Measurements from ENCODE around the gene GATM.

GATM gene

GRCh38 chr15:45332694-45333093 lies 45.6 kb downstream of the GATM start:
- no peaks in the 10 kb centered on the region for H3K9me2 ChIP-seq (replicated peaks; ENCODE audit: low read depth, low read length)
- no peaks in the 10 kb centered on the region for H3K36me3 ChIP-seq (ENCODE audit: insufficient read depth, low read length)
- H3K79me2 ChIP-seq (ENCODE audit: insufficient read depth, low read length) = no peaks in the 10 kb centered on the region
- H3F3A ChIP-seq (ENCODE audit: low read depth) = no peaks in the 10 kb centered on the region
- H2AFZ ChIP-seq (ENCODE audit: low read length) = no peak overlapping the region
- no peak for TF ChIP-seq CTCF (conservative IDR thresholded peaks at IDR 0.05; ENCODE audit: low read length)
- TF ChIP-seq EZH2phosphoT487 (IDR thresholded peaks at IDR 0.05; ENCODE audit: borderline replicate concordance) = no peak
- peaks cover 15% of the 10 kb centered on the region for H3K4me1 ChIP-seq (ENCODE audit: insufficient read depth, low read length, poor library complexity, severe bottlenecking)
- no peaks in the 10 kb centered on the region for H3K27me3 ChIP-seq (ENCODE audit: insufficient read depth, low read length, poor library complexity, severe bottlenecking)
- H3K9ac ChIP-seq (ENCODE audit: low read depth, low read length, poor library complexity, severe bottlenecking) = no peak overlapping the region
- no peaks in the 10 kb centered on the region for H4K20me1 ChIP-seq (ENCODE audit: insufficient read depth, low read length, poor library complexity, severe bottlenecking)
- no peak overlapping the region for H3K4me3 ChIP-seq (ENCODE audit: low read length, poor library complexity, severe bottlenecking)
- H3K9me3 ChIP-seq (ENCODE audit: insufficient read depth, low read depth, low read length) = no peaks in the 10 kb centered on the region
- no peak overlapping the region for H3K4me2 ChIP-seq (ENCODE audit: low read depth, low read length, poor library complexity, severe bottlenecking)

- peaks cover 11% of the 10 kb centered on the region for H3K4me1 ChIP-seq (ENCODE audit: insufficient read depth, low read length, poor library complexity, severe bottlenecking)
- no peaks in the 10 kb centered on the region for H3K36me3 ChIP-seq (ENCODE audit: insufficient read depth, low read length)
- no peak for TF ChIP-seq CTCF (conservative IDR thresholded peaks at IDR 0.05; ENCODE audit: low read length)
- TF ChIP-seq EZH2phosphoT487 (IDR thresholded peaks at IDR 0.05; ENCODE audit: borderline replicate concordance) = no peak
- H3F3A ChIP-seq (ENCODE audit: low read depth) = no peaks in the 10 kb centered on the region
- no peaks in the 10 kb centered on the region for H3K79me2 ChIP-seq (ENCODE audit: insufficient read depth, low read length)
- no peaks in the 10 kb centered on the region for H3K27me3 ChIP-seq (ENCODE audit: insufficient read depth, low read length, poor library complexity, severe bottlenecking)
- no peak overlapping the region for H2AFZ ChIP-seq (ENCODE audit: low read length)
- H3K4me2 ChIP-seq (ENCODE audit: low read depth, low read length, poor library complexity, severe bottlenecking) = no peak overlapping the region
- H3K9me3 ChIP-seq (ENCODE audit: insufficient read depth, low read depth, low read length) = no peaks in the 10 kb centered on the region
- no peak overlapping the region for H3K4me3 ChIP-seq (ENCODE audit: low read length, poor library complexity, severe bottlenecking)
- no peaks in the 10 kb centered on the region for H4K20me1 ChIP-seq (ENCODE audit: insufficient read depth, low read length, poor library complexity, severe bottlenecking)
- H3K9ac ChIP-seq (ENCODE audit: low read depth, low read length, poor library complexity, severe bottlenecking) = no peak overlapping the region
- H3K9me2 ChIP-seq (replicated peaks; ENCODE audit: low read depth, low read length) = no peaks in the 10 kb centered on the region
Measured at GRCh38 chr15:45331972-45332371, 46.4 kb downstream of the GATM start.

GRCh38 chr15:45328663-45329062 lies 49.7 kb downstream of the GATM start:
- Histone ChIP-seq H3K4me3 (ENCODE audit: low read length, poor library complexity, severe bottlenecking) (no peak overlapping the region), H3K4me2 (ENCODE audit: low read depth, low read length, poor library complexity, severe bottlenecking) (no peak overlapping the region), H3K9me3 (ENCODE audit: insufficient read depth, low read depth, low read length) (no peaks in the 10 kb centered on the region), H3F3A (ENCODE audit: low read depth) (no peaks in the 10 kb centered on the region), H2AFZ (ENCODE audit: low read length) (no peak overlapping the region), H3K36me3 (ENCODE audit: insufficient read depth, low read length) (no peaks in the 10 kb centered on the region), H3K4me1 (ENCODE audit: insufficient read depth, low read length, poor library complexity, severe bottlenecking) (peaks cover 13% of the 10 kb centered on the region), H3K9me2 (replicated peaks; ENCODE audit: low read depth, low read length) (no peaks in the 10 kb centered on the region), H4K20me1 (ENCODE audit: insufficient read depth, low read length, poor library complexity, severe bottlenecking) (no peaks in the 10 kb centered on the region), H3K27me3 (ENCODE audit: insufficient read depth, low read length, poor library complexity, severe bottlenecking) (no peaks in the 10 kb centered on the region), H3K9ac (ENCODE audit: low read depth, low read length, poor library complexity, severe bottlenecking) (no peak overlapping the region), H3K79me2 (ENCODE audit: insufficient read depth, low read length) (no peaks in the 10 kb centered on the region)
- no peak for TF ChIP-seq CTCF (conservative IDR thresholded peaks at IDR 0.05; ENCODE audit: low read length)
- no peak for TF ChIP-seq EZH2phosphoT487 (IDR thresholded peaks at IDR 0.05; ENCODE audit: borderline replicate concordance)

Data from Loucy (cell line).